NCI-H524 (cell line): ENCODE data around the gene SSTR5.
"Not testable (repeated sequence)": the region's sequence is repeated elsewhere in the genome, so short reads cannot be mapped to it uniquely, and the experiment has no call there.

Experiments used
- DNase-seq, 2 experiments: peaks; one replicate each; lab custom pipeline; 2025; lab: John Stamatoyannopoulos, UW

Gene SSTR5

DNA sequence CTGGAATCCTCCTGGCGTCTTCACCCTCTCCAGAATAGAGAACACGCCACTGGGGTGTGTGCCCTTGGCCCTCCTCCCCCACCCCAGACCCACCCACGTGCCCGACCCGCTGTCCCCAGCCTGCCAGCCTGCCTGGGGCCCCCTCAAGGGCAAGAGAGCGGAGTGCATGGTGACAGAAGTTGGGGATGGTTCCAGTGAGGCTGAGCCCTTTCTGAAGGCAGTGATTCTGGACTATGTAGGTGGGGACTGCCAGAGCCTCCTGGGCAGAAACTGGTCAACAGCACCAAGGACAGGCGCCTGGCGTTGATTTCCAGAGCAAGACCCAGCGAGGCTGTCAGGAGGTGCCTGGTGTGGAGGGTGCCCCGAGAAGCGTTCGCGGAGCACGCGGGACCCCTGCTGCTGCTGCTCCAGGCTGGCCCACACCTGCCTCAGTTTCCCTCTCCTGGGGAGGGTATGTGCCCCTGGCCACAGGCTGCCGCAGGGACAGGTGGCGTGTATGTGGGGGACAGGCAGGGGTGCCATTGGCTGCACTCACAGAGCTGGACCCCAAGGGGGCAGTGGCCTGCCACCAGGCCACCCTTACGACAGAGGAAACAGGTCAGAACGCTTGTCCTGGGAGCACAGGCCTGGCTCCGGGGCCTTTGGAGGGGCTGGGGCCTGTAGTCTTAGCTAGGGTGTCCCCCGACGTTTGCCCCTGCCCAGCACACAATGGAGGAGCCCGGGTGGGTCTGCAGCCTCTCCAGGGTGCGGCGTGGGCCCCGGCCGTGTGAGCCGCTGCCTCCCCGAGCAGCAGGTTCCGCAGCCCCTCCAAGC, 1.2 kb downstream of the SSTR5 start:
- peak in 1 of 2 experiments; percentile 18 for DNase-seq

DNA sequence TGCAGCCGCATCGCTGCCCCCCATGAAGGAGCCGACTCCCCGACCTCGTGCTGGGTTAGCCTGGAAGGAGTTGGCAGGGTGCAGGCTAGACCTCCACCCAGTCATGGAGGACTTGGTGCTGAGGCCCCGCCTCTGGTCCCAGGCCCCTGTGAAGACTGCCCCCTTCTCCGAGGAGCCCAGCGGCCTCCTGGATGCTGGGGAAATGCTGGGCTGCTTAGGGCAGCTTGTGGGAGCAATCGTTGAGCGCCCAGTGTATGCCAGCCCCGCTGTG, 1.8 kb downstream of the SSTR5 start:
- no peak for DNase-seq

DNA sequence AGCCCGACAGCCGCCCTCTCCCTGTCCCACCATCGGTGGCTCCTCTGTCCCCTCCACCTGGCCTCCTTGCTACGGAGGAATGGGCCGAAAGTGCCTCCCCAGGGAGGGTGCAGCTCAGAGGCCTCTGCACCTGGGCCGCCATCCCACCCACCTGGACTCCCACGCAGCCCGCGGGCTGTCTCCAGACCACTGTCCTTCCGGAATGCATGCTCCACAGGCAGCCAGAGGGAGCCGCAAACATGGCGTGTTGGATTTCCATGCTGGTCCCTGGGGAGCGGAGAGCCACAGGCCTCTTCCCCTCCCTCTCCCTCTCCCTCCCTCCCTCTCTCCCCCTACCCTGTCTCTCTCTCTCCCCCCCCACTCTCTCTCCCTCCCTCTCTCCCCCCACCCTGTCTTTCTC, 3.0 kb downstream of the SSTR5 start:
- peak in 1 of 2 experiments; percentile 25 for DNase-seq

DNA sequence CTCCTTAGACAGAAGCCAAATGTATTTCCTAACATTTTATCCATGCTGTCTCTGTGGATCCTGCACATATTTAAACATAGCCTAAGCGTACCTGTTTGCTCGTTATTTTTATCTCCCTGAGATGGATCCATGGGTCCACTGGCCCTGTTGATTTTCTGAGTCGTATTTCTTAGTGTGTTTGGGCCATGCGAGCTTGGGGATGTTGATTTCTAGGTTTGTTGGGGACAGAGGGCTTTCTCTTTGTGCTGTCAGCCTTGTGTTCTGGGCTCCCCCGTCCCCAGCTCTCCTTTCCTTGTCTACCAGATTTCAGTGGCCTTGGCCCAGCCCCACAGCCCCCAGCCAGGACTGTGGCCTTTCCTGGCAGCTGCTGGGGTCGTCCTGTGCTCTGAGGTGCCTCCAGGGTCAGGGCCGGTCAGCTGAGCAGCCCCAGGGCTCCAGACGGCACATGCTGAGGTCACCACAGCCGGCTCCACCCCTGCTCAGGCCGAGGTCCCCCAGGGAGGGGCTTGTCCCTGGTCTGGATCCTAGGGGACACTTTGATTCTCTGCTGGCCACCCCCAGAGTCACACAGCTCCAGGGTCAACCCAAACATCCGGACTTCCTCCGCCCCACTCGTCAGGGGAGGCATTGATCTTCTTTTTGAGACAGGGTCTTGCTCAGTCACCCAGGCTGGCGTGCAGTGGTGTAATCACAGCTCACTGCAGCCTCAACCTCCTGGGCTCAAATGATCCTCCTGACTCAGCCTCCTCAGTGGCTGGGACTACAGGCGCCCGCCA, 4.4 kb downstream of the SSTR5 start:
- no peak for DNase-seq

DNA sequence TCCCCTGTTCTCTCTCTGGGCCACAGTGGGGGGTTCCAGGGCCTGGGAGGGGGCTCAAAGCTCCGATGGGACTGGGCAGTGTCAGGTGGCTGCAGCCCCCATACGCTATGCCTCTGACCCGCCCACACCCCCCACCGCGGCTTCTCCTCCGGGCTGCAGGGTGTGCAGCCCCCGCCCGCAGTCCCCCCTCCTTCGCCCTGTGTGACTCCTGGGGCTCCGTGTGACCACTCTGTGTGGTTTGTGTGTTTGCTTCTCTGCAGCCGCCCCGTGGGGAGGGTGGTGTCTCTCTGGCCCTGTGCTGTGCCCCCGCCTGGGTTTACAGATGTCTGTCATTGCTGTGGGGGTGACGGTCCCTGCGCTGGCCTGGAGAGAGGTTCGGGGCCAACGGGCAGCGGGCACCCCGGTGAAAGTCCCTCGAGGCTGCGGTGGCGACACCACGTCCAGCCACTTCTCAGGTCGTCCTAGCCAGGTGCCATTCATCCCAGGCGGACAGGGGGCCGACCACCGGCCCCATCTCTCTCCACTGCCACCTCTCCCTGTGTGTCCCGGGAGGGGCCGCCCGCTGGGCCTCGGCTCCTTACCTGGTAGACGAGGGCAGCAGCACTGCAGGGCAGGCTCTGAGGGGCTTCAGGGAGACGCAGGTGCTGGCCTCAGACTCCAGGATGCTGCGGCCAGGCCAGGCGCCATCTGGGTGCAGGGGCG, 5.5 kb downstream of the SSTR5 start:
- DNase-seq: no peak

- DNase-seq: peak in 1 of 2 experiments; percentile 45
Observed at GRCh38 chr16:1078579-1079021, 6.1 kb downstream of the SSTR5 start.

DNA sequence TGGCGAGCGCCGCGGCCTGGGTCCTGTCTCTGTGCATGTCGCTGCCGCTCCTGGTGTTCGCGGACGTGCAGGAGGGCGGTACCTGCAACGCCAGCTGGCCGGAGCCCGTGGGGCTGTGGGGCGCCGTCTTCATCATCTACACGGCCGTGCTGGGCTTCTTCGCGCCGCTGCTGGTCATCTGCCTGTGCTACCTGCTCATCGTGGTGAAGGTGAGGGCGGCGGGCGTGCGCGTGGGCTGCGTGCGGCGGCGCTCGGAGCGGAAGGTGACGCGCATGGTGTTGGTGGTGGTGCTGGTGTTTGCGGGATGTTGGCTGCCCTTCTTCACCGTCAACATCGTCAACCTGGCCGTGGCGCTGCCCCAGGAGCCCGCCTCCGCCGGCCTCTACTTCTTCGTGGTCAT, 6.8 kb downstream of the SSTR5 start:
- DNase-seq: no peak

DNA sequence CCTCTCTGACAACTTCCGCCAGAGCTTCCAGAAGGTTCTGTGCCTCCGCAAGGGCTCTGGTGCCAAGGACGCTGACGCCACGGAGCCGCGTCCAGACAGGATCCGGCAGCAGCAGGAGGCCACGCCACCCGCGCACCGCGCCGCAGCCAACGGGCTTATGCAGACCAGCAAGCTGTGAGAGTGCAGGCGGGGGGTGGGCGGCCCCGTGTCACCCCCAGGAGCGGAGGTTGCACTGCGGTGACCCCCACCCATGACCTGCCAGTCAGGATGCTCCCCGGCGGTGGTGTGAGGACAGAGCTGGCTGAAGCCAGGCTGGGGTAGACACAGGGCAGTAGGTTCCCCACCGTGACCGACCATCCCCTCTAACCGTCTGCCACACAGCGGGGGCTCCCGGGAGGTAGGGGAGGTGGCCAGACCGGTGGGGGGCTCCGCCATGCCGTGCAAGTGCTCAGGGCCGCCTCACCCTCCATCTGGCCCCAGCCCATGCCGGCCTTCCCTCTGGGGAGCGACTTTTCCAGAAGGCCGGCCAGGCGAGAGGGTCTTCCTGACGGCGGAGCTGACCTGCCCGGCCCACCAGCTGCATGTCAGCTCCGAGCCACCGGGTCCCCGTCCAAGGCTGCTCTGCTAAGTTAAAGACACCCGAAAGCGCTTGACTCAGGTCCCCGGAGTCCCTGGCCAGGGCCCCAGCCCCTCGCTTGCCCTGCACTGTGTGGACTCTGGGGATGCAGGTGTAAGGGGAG, 7.4 kb downstream of the SSTR5 start:
- DNase-seq: no peak

- DNase-seq: no peak
Observed at GRCh38 chr16:1080801-1081733, 8.5 kb downstream of the SSTR5 start.

GRCh38 chr16:1081734-1082265, 9.3 kb downstream of the SSTR5 start:
- no peak for DNase-seq

DNA sequence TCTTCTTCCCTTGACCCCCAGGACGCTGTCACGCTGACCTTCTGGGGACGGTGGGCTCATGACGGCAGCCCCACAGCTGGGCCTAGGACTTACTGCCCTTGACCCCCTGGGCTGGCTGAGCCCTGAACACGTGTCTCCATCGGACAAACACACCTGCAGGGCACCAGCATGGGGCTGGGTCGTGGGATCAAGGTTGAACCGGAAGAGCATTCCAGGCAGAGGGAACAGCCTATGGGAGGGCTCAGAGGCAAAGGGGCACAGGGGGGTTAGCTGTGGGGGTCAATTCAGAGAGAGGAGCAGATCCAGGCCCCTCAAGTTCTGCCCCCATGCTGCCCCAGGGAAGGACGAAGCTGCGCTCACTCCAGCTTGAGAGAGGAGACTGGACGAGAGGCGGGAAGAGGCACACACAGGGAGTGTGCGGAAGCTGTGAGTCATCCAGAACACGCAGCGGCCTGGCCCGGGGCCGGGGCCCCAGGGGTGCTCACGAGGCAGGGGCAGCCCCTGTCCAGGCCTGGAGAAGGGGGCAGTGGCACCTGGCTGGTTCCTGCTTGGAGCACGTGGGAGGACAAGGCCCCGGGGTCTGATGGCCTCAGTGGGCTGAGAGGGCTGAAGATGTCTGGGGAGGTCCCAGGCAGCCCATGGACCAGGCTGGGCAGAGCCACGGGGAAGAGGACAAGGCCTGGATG, 9.9 kb downstream of the SSTR5 start:
- no peak for DNase-seq

DNA sequence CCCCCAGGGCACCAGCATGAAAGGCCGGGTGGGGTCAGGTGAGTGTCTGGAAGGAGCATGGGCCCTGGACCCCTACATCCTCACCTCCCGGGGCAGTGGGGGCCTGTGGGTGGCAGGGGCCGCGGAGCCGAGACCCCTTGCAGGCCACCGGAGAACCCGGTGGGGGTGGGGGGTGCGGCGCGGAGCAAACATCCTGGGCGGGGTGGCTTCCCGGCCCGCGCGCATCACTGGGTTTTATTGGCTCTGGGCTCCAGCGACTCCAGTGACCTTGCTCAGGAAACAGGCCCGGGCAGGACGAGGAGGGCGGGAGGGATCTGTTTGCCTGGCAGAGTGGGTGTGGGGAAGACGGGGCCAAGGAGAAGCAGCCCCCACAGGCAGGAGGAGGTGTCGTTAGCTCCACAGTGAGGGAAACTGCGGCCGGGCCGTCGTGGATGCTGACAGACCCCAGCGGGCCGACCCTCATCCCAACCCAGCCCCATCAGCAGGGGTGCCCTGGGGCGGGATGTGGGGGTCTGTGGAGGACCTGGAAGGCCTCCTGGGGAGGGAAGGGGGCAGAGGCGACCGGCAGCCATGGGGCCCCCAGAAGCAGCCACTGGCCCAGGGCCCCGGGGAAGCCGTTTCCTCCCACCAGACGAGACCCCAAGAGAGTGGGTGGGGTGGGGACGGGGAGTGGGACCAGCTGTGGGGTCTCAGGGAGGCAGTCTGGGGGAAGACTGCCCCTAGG, 10.6 kb downstream of the SSTR5 start:
- DNase-seq: no peak

DNA sequence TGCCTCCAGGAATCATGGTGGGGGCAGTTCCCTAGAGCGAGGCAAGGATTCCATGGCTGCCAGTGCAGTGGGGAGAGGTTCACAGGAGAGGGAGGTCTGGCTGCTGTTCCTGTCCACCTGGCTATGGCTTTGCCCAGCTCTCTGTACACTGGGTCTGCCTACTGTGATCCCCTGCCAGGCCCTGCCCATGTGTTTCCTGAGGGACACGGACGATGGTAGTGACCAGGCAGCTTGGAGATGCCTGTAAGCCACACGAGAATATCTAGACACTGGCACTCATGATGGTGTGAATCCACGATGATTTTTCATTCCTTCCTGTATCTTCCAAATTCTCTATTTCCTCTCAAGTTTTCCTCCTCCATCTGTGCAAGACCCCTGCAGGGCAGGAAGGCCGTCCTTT, 12.4 kb downstream of the SSTR5 start:
- no peak for DNase-seq

GRCh38 chr16:1086443-1086842, 13.9 kb downstream of the SSTR5 start:
- DNase-seq: not testable (repeated sequence)

GRCh38 chr16:1088295-1089170, 16.0 kb downstream of the SSTR5 start:
- no peak for DNase-seq

- no peak for DNase-seq
Observed at GRCh38 chr16:1089439-1089821, 16.9 kb downstream of the SSTR5 start.

GRCh38 chr16:1089822-1090619, 17.5 kb downstream of the SSTR5 start:
- no peak for DNase-seq
